ENCODE measurements around the gene GHRL.
"Not testable (repeated sequence)": the region's sequence is repeated elsewhere in the genome, so short reads cannot be mapped to it uniquely, and the experiment has no call there.

The GHRL gene

GRCh38 chr3:10279384-10280176 is 13.2 kb downstream of the GHRL start:
- no peaks in the 10 kb centered on the region for H3K4me1 ChIP-seq (ENCODE audit: control insufficient read depth, insufficient read depth, low read length)
- H3K9me3 ChIP-seq (ENCODE audit: control insufficient read depth, low read length) = no peaks in the 10 kb centered on the region
- no peaks in the 10 kb centered on the region for H3K27me3 ChIP-seq (ENCODE audit: control insufficient read depth, insufficient read depth, low read length, poor library complexity, severe bottlenecking)
- WGBS, 2 experiments = 93 to 94% methylated on average over 13 of the region's 13 CpGs
- no peak overlapping the region for H3K27ac ChIP-seq (ENCODE audit: insufficient read depth, low read depth, low read length, poor library complexity, severe bottlenecking)
- peaks cover 17% of the 10 kb centered on the region for H3K36me3 ChIP-seq (ENCODE audit: control insufficient read depth, insufficient read depth, low read length)
- no peak overlapping the region for H3K4me3 ChIP-seq (ENCODE audit: insufficient read depth, low read depth, low read length)

- no peaks in the 10 kb centered on the region for H3K9me3 ChIP-seq (ENCODE audit: control insufficient read depth, low read length)
- no peak overlapping the region for H3K27ac ChIP-seq (ENCODE audit: insufficient read depth, low read depth, low read length, poor library complexity, severe bottlenecking)
- WGBS, 2 experiments = 92 to 100% methylated on average over 1 of the region's 1 CpG
- peaks cover 17% of the 10 kb centered on the region for H3K36me3 ChIP-seq (ENCODE audit: control insufficient read depth, insufficient read depth, low read length)
- no peak overlapping the region for H3K4me3 ChIP-seq (ENCODE audit: insufficient read depth, low read depth, low read length)
- no peaks in the 10 kb centered on the region for H3K4me1 ChIP-seq (ENCODE audit: control insufficient read depth, insufficient read depth, low read length)
- no peaks in the 10 kb centered on the region for H3K27me3 ChIP-seq (ENCODE audit: control insufficient read depth, insufficient read depth, low read length, poor library complexity, severe bottlenecking)
Observed at GRCh38 chr3:10278501-10278900, 14.2 kb downstream of the GHRL start.

DNA sequence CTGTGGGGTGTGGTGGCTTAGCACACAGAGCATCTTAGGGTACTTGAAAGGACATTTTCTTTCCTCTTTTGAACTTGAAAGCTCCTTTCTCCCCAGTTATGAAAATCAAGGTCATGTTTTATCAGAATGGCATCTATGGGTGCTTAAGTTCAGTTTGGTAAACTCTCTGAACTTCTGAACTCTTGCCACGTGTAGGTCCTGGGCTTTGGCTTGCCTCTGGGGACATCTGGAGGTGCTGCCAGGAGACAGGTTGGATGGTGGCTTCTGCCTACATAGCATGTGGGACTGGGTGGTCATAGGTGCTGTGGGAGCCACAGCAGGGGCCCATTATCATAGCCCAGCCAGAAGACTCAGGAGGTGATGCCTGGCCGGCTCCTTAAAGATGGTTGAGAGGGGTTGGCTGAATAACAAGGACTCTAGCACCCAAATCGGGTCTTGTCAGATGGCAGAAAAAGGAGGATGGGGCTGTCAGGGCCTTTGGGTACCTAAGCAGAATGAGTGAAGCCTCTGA is 15.6 kb downstream of the GHRL start:
- no peak overlapping the region for H3K27ac ChIP-seq (ENCODE audit: insufficient read depth, low read depth, low read length, poor library complexity, severe bottlenecking)
- H3K4me3 ChIP-seq (ENCODE audit: insufficient read depth, low read depth, low read length) = no peak overlapping the region

DNA sequence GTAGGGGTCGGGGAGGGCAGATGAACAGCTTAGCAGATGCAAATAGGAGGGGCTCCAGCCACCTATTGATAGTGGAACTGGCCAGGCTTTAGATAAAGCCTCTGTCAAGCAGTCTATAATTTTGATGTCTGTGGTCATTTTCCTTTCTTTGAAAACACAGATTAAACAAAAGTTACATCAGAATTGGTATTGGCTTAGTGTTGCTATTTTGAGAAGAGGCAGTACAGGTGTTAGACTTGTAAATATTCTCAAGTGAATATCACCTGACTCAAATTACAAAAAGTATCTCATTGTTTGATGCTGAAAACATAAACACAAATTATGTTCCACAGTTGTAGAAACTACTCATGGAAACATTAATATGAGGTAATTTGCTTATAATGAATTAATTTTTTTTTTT is 18.1 kb downstream of the GHRL start:
- H3K4me3 ChIP-seq (ENCODE audit: insufficient read depth, low read depth, low read length) = no peak overlapping the region
- no peaks in the 10 kb centered on the region for H3K4me1 ChIP-seq (ENCODE audit: control insufficient read depth, insufficient read depth, low read length)
- 76 to 88% methylated on average over 1 of the region's 1 CpG for WGBS, 2 experiments
- H3K36me3 ChIP-seq (ENCODE audit: control insufficient read depth, insufficient read depth, low read length) = peaks cover 14% of the 10 kb centered on the region
- H3K9me3 ChIP-seq (ENCODE audit: control insufficient read depth, low read length) = no peaks in the 10 kb centered on the region
- H3K27ac ChIP-seq (ENCODE audit: insufficient read depth, low read depth, low read length, poor library complexity, severe bottlenecking) = no peak overlapping the region
- H3K27me3 ChIP-seq (ENCODE audit: control insufficient read depth, insufficient read depth, low read length, poor library complexity, severe bottlenecking) = no peaks in the 10 kb centered on the region

More for the DNA sequence above, 15.6 kb downstream of the GHRL start:
- Histone ChIP-seq H3K4me1 (ENCODE audit: control insufficient read depth, insufficient read depth, low read length) (no peaks in the 10 kb centered on the region), H3K36me3 (ENCODE audit: control insufficient read depth, insufficient read depth, low read length) (peaks cover 14% of the 10 kb centered on the region), H3K9me3 (ENCODE audit: control insufficient read depth, low read length) (no peaks in the 10 kb centered on the region), H3K27me3 (ENCODE audit: control insufficient read depth, insufficient read depth, low read length, poor library complexity, severe bottlenecking) (no peaks in the 10 kb centered on the region)
- WGBS, 2 experiments = 91 to 94% methylated on average over 3 of the region's 3 CpGs

GRCh38 chr3:10273702-10274305 is 18.9 kb downstream of the GHRL start:
- H3K4me3 ChIP-seq (ENCODE audit: insufficient read depth, low read depth, low read length) = no peak overlapping the region
- no peaks in the 10 kb centered on the region for H3K4me1 ChIP-seq (ENCODE audit: control insufficient read depth, insufficient read depth, low read length)
- 87 to 91% methylated on average over 1 of the region's 1 CpG for WGBS, 2 experiments
- H3K9me3 ChIP-seq (ENCODE audit: control insufficient read depth, low read length) = no peaks in the 10 kb centered on the region
- H3K27me3 ChIP-seq (ENCODE audit: control insufficient read depth, insufficient read depth, low read length, poor library complexity, severe bottlenecking) = no peaks in the 10 kb centered on the region
- no peak overlapping the region for H3K27ac ChIP-seq (ENCODE audit: insufficient read depth, low read depth, low read length, poor library complexity, severe bottlenecking)
- peaks cover 13% of the 10 kb centered on the region for H3K36me3 ChIP-seq (ENCODE audit: control insufficient read depth, insufficient read depth, low read length)

DNA sequence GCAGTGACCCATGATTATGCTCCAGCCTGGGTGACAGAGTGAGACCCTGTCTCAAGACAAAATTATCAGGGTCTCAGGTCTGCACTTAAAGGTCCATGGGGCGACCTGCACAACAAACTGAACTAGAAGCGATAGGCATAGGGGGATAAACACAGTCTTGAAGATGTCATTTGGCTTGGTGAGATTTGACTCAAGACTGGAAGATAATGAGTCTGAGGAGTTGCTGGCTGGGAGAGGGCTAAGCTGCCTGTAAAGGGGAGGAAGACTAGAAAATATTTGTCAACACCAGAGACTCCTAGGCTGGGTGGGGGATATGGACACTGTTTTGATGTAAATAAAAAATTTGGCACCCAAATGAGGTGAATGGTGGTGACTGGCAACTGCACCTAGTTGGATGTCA is 19.8 kb downstream of the GHRL start:
- Histone ChIP-seq H3K9me3 (ENCODE audit: control insufficient read depth, low read length) (no peaks in the 10 kb centered on the region), H3K4me1 (ENCODE audit: control insufficient read depth, insufficient read depth, low read length) (no peaks in the 10 kb centered on the region), H3K27ac (ENCODE audit: insufficient read depth, low read depth, low read length, poor library complexity, severe bottlenecking) (no peak overlapping the region), H3K36me3 (ENCODE audit: control insufficient read depth, insufficient read depth, low read length) (peaks cover 9% of the 10 kb centered on the region), H3K27me3 (ENCODE audit: control insufficient read depth, insufficient read depth, low read length, poor library complexity, severe bottlenecking) (no peaks in the 10 kb centered on the region), H3K4me3 (ENCODE audit: insufficient read depth, low read depth, low read length) (no peak overlapping the region)
- 92 to 95% methylated on average over 2 of the region's 2 CpGs for WGBS, 2 experiments

GRCh38 chr3:10272476-10272875 is 20.3 kb downstream of the GHRL start:
- H3K27me3 ChIP-seq (ENCODE audit: control insufficient read depth, insufficient read depth, low read length, poor library complexity, severe bottlenecking); H3K9me3 ChIP-seq (ENCODE audit: control insufficient read depth, low read length); H3K4me1 ChIP-seq (ENCODE audit: control insufficient read depth, insufficient read depth, low read length); H3K4me3 ChIP-seq (ENCODE audit: insufficient read depth, low read depth, low read length); H3K36me3 ChIP-seq (ENCODE audit: control insufficient read depth, insufficient read depth, low read length); H3K27ac ChIP-seq (ENCODE audit: insufficient read depth, low read depth, low read length, poor library complexity, severe bottlenecking): not testable (repeated sequence)
- WGBS, 2 experiments = 89% methylated on average over 11 of the region's 11 CpGs

DNA sequence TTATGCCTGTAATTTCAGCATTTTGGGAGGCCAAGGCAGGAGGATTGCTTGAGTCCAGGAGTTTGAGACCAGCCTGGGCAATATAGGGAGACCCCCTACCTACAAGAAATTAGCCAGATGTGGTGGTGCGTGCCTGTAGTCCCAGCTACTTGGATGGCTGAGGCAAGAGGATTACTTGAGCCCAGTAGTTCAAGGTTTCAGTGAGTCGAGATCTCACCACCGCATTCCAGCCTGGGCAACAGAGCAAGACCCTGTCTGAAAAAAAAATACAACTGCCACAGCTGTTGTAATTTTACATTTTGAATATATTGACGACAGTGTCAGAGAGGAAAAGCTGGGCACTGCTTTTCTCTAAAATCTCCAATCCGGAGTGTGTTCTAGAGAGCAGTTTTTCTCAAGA is 23.3 kb downstream of the GHRL start:
- Histone ChIP-seq H3K4me1 (ENCODE audit: control insufficient read depth, insufficient read depth, low read length) (no peaks in the 10 kb centered on the region), H3K27me3 (ENCODE audit: control insufficient read depth, insufficient read depth, low read length, poor library complexity, severe bottlenecking) (no peaks in the 10 kb centered on the region), H3K27ac (ENCODE audit: insufficient read depth, low read depth, low read length, poor library complexity, severe bottlenecking) (no peak overlapping the region), H3K36me3 (ENCODE audit: control insufficient read depth, insufficient read depth, low read length) (peaks cover 3% of the 10 kb centered on the region), H3K9me3 (ENCODE audit: control insufficient read depth, low read length) (no peaks in the 10 kb centered on the region), H3K4me3 (ENCODE audit: insufficient read depth, low read depth, low read length) (no peak overlapping the region)
- 89 to 96% methylated on average over 5 of the region's 5 CpGs for WGBS, 2 experiments

DNA sequence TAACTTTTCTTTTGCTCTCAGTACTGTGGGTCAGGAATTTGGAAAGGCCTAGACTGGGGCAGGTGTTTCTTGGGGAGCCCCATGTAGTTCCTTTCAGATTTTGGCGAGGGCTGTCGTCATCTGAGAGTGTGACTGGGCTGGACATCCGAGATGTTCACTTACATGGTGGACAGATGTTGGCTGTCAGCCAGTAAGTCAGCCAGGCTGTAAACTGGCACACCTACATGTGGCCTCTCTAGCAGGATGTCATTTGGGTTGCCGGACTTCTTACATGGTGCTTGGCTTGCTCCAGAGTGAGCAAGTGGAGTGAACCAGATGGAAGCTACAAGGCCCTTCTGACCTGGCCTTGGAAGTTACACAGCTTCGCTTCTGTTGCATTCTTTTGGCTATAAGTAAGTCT is 23.8 kb downstream of the GHRL start:
- H3K36me3 ChIP-seq (ENCODE audit: control insufficient read depth, insufficient read depth, low read length) = peaks cover 3% of the 10 kb centered on the region
- H3K27ac ChIP-seq (ENCODE audit: insufficient read depth, low read depth, low read length, poor library complexity, severe bottlenecking) = no peak overlapping the region
- no peak overlapping the region for H3K4me3 ChIP-seq (ENCODE audit: insufficient read depth, low read depth, low read length)
- no peaks in the 10 kb centered on the region for H3K27me3 ChIP-seq (ENCODE audit: control insufficient read depth, insufficient read depth, low read length, poor library complexity, severe bottlenecking)
- no peaks in the 10 kb centered on the region for H3K9me3 ChIP-seq (ENCODE audit: control insufficient read depth, low read length)
- H3K4me1 ChIP-seq (ENCODE audit: control insufficient read depth, insufficient read depth, low read length) = no peaks in the 10 kb centered on the region
- 96 to 97% methylated on average over 5 of the region's 5 CpGs for WGBS, 2 experiments

- Histone ChIP-seq H3K9me3 (ENCODE audit: control insufficient read depth, low read length) (no peaks in the 10 kb centered on the region), H3K27me3 (ENCODE audit: control insufficient read depth, insufficient read depth, low read length, poor library complexity, severe bottlenecking) (no peaks in the 10 kb centered on the region), H3K36me3 (ENCODE audit: control insufficient read depth, insufficient read depth, low read length) (peaks cover 3% of the 10 kb centered on the region), H3K4me3 (ENCODE audit: insufficient read depth, low read depth, low read length) (no peak overlapping the region), H3K4me1 (ENCODE audit: control insufficient read depth, insufficient read depth, low read length) (peaks cover 3% of the 10 kb centered on the region), H3K27ac (ENCODE audit: insufficient read depth, low read depth, low read length, poor library complexity, severe bottlenecking) (no peak overlapping the region)
Observed at GRCh38 chr3:10268116-10268515, 24.6 kb downstream of the GHRL start.
